Chondrocyte (in vitro differentiated cells): Measurements from ENCODE around the gene TMIGD3. TPM values are rescaled to one million over a fixed set of nuclear protein-coding genes. Genes with fewer than 3 reads are reported as not detected.

ENCODE experiments used
- DNase-seq: peaks from one replicate; pipeline ENCODE4 v3.0.0; 2021; ENCODE audit warnings: mixed read lengths, low spot score
- H3K27ac Mint-ChIP-seq: one replicate; pipeline ENCODE4 v1.8.0; 2021; ENCODE audit warnings: mild to moderate bottlenecking, moderate library complexity, mixed read lengths; ENCODE audit not compliant: unreplicated experiment
- H3K27me3 Mint-ChIP-seq: 2 replicates; pipeline ENCODE4 v1.8.0; 2021; ENCODE audit warnings: low read depth, mixed read lengths
- H3K36me3 Mint-ChIP-seq: 2 replicates; pipeline ENCODE4 v1.8.0; 2021; ENCODE audit warnings: low read depth, mixed read lengths
- H3K4me1 Mint-ChIP-seq: 2 replicates; pipeline ENCODE4 v1.8.0; 2021; ENCODE audit warnings: low read depth, mild to moderate bottlenecking, mixed read lengths
- H3K4me3 Mint-ChIP-seq: one replicate; pipeline ENCODE4 v1.8.0; 2021; ENCODE audit warnings: mild to moderate bottlenecking, moderate library complexity, mixed read lengths; ENCODE audit not compliant: unreplicated experiment
- H3K9me3 Mint-ChIP-seq: 2 replicates; pipeline ENCODE4 v1.8.0; 2021; ENCODE audit warnings: low read depth, mixed read lengths
- total RNA-seq: library from RNA; stranded (reverse); gene quantifications from 3 replicates; pipeline ENCODE4 v1.2.1, GENCODE V29; 2021
- TF ChIP-seq, protein P1 (sequence below): fragments of 200-600 bp; sonication (generic); IDR thresholded peaks from 2 replicates; pipeline ENCODE4 v1.5.0; 2021; ENCODE audit warnings: antibody characterized with exemption, mild to moderate bottlenecking, moderate library complexity

TMIGD3 gene
- total RNA-seq, 1 donor from 2014 or later, result not detected

DNA sequence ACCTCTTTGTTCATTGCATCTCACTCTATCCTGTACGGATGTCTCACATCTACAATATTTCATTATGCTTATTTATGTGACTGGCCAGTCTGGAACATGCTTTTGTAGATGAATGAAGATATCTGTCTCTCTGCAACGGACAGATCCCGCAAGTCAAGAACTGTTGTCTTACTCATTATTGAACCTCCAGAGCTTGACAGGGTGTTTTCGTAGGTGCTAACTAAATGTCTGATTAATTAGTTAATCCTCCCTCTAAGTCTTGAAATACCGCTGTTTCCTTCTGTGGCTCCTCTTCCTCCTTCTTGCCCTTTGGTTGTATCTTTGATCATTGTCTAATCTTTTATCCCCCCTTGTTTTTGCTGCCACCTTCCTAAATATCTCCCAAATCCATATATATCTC is 32.8 kb downstream of the TMIGD3 start:
- Mint-ChIP-seq H3K36me3 (peaks cover 2% of the 10 kb centered on the region), H3K27me3 (no peaks in the 10 kb centered on the region), H3K4me1 (peaks cover 20% of the 10 kb centered on the region), H3K27ac (no peak overlapping the region), H3K9me3 (no peaks in the 10 kb centered on the region), H3K4me3 (no peak overlapping the region)
- DNase-seq, result no peak
- TF ChIP-seq, protein P1, sequence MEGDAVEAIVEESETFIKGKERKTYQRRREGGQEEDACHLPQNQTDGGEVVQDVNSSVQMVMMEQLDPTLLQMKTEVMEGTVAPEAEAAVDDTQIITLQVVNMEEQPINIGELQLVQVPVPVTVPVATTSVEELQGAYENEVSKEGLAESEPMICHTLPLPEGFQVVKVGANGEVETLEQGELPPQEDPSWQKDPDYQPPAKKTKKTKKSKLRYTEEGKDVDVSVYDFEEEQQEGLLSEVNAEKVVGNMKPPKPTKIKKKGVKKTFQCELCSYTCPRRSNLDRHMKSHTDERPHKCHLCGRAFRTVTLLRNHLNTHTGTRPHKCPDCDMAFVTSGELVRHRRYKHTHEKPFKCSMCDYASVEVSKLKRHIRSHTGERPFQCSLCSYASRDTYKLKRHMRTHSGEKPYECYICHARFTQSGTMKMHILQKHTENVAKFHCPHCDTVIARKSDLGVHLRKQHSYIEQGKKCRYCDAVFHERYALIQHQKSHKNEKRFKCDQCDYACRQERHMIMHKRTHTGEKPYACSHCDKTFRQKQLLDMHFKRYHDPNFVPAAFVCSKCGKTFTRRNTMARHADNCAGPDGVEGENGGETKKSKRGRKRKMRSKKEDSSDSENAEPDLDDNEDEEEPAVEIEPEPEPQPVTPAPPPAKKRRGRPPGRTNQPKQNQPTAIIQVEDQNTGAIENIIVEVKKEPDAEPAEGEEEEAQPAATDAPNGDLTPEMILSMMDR, result no peak

DNA sequence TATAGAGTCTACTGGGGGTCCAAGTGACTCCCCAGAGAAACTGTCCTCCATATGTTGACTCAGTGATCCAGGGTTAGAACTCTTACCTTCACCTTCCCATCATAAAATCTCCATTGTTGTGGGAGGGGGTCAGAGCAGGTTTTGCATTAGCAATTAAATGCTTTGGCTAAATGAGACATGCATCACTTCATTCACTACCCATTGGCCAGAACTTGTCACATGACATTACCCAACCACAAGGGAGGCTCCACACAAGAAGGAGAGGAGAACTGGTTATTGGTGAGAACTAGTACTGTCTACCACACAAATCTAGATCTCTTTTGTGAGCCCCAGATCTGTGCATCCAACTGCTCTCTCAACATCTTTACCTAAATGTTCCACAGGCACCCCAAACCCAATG is 33.9 kb downstream of the TMIGD3 start:
- TF ChIP-seq, protein P1, result no peak
- no peaks in the 10 kb centered on the region for H3K9me3 Mint-ChIP-seq
- no peak overlapping the region for H3K27ac Mint-ChIP-seq
- no peaks in the 10 kb centered on the region for H3K27me3 Mint-ChIP-seq
- H3K4me3 Mint-ChIP-seq, result no peak overlapping the region
- peaks cover 10% of the 10 kb centered on the region for H3K4me1 Mint-ChIP-seq
- DNase-seq, result no peak
- peaks cover 2% of the 10 kb centered on the region for H3K36me3 Mint-ChIP-seq

DNA sequence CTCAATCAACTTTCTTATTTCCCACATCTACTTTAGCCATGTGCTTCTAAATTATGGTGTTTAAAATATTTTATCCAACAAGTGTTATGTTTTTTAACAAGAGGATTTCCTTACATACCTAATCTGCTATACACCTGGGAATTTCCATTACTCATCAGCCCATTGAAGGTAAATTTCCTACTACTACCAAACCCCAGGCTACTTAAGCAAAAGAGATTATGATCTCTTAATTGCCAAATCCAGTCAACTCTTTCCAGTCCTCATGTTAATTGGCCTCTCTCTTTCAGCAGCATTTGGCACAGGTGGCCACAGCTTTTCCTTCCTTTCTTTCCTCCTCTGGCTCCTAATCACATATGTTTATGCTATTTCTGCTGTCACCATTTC is 34.7 kb downstream of the TMIGD3 start:
- TF ChIP-seq, protein P1, result no peak
- no peak for DNase-seq
- Mint-ChIP-seq H3K4me3 (no peak overlapping the region), H3K9me3 (no peaks in the 10 kb centered on the region), H3K36me3 (peaks cover 4% of the 10 kb centered on the region), H3K4me1 (peaks cover 2% of the 10 kb centered on the region), H3K27ac (no peak overlapping the region), H3K27me3 (no peaks in the 10 kb centered on the region)

DNA sequence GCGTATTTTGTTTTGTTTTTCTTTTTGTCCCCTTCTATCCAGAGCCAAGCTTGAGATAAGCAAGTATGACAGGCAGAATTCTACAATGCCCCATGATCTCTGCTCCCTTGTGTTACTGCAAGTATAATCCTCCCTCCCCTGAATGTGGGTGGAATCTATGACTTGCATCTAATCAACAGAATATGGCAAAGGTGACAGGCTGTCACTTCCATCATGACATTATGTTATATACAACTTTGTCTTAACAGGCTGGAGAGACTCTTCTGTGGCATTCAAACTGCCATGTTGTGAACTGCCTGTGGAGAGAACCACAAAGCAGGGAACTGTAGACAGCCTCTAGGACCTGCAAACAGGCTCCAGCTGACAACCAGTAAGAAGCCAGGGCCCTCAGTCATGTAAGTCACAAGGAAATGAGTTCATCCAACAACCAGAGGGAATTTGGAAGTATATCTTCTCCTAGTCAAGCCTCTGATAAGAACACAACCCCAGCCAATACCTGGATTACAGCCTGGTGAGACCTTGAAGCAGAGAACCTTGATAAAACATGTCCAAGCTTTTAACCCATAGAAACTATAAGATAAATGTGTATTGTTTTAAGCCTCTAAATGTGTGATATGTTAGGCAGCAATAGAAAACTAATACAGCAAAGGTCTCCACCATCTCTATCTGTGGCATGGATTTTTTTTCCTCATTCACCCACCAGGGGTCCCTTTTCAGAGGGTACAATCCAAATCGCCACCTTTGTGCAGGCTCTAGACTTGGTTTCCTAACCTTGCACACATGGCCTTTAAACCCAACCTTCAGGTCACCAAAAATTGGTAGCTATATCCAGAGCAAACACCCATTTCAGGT is 35.3 kb downstream of the TMIGD3 start:
- Mint-ChIP-seq H3K36me3 (peaks cover 4% of the 10 kb centered on the region), H3K4me3 (no peak overlapping the region), H3K9me3 (no peaks in the 10 kb centered on the region), H3K27ac (no peak overlapping the region), H3K4me1 (peaks cover 4% of the 10 kb centered on the region), H3K27me3 (no peaks in the 10 kb centered on the region)
- DNase-seq, result no peak
- TF ChIP-seq, protein P1, result peak; percentile 18

DNA sequence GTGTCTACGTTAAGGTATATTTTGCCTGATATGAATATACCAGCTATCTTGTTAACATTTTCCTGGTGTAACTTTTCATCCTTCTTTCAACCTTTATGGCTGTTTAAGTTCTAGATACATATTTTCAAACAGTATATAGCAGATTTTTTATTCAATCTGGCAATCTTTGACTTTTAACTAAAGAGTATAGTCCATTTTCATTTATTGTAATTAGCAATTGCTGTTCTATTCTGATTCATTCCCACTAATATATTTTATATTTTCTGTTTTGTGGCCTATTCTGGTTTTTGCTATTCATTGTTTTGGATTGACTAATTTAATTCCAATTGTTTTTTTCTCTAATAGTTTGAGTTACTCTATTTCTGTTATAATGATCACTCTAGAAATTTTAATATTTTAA is 37.0 kb downstream of the TMIGD3 start:
- DNase-seq, result no peak
- Mint-ChIP-seq H3K4me3 (no peak overlapping the region), H3K36me3 (peaks cover 6% of the 10 kb centered on the region), H3K27me3 (no peaks in the 10 kb centered on the region), H3K27ac (no peak overlapping the region), H3K4me1 (peaks cover 6% of the 10 kb centered on the region), H3K9me3 (no peaks in the 10 kb centered on the region)
- TF ChIP-seq, protein P1, result no peak
